Immature natural killer cell (primary cell): ENCODE data around the gene EVC. TPM values are rescaled to one million over a fixed set of nuclear protein-coding genes. Genes with fewer than 3 reads are reported as not detected.

Source experiments
- DNase-seq, 3 donors: peaks; one replicate each; pipeline ENCODE4 v3.0.0; 2022; ENCODE audit warnings: mixed read lengths in 1 of 3
- H3K27ac Mint-ChIP-seq, 6 donors: one replicate each; pipeline ENCODE4 v1.8.0; 2020; ENCODE audit warnings: mixed read lengths in 6 of 6, mild to moderate bottlenecking in 5 of 6, inconsistent platforms in 4 of 6, moderate library complexity in 3 of 6
- H3K27me3 Mint-ChIP-seq, 3 donors: one replicate each; pipeline ENCODE4 v1.8.0; 2020 to 2021; ENCODE audit warnings: low read depth in 3 of 3, mild to moderate bottlenecking in 3 of 3, mixed read lengths in 3 of 3, moderate library complexity in 3 of 3, inconsistent platforms in 1 of 3
- H3K36me3 Mint-ChIP-seq, 3 donors: one replicate each; pipeline ENCODE4 v1.8.0; 2020; ENCODE audit warnings: mixed read lengths in 3 of 3, inconsistent platforms in 2 of 3, mild to moderate bottlenecking in 2 of 3
- H3K4me1 Mint-ChIP-seq, 2 donors: one replicate each; pipeline ENCODE4 v1.8.0; 2020; ENCODE audit warnings: inconsistent platforms in 2 of 2, mild to moderate bottlenecking in 2 of 2, mixed read lengths in 2 of 2, moderate library complexity in 1 of 2
- H3K4me3 Mint-ChIP-seq, 5 donors: one replicate each; pipeline ENCODE4 v1.8.0; 2020; ENCODE audit warnings: mild to moderate bottlenecking in 5 of 5, mixed read lengths in 5 of 5, inconsistent platforms in 3 of 5, moderate library complexity in 3 of 5
- H3K9me3 Mint-ChIP-seq, 6 donors: one replicate each; pipeline ENCODE4 v1.8.0; 2020; ENCODE audit warnings: mild to moderate bottlenecking in 6 of 6, mixed read lengths in 6 of 6, inconsistent platforms in 4 of 6, moderate library complexity in 3 of 6
- polyA plus RNA-seq, 3 donors: library from polyadenylated mRNA; unstranded; fragments of 300-500 nt; fragmentation: Illumina TruSeq; gene quantifications; one replicate each; pipeline ENCODE4 v1.2.3, GENCODE V29; 2021

The EVC gene
- polyA plus RNA-seq, 3 donors from 2014 or later = not detected

GRCh38 chr4:5814421-5814820, 103.4 kb downstream of the EVC start:
- Mint-ChIP-seq H3K27me3 (peaks cover 2 to 4% (median 2%) of the 10 kb centered on the region in 3 donors), H3K36me3 (no peaks in the 10 kb centered on the region), H3K4me1 (no peaks in the 10 kb centered on the region), H3K27ac (no peak overlapping the region), H3K4me3 (no peak overlapping the region), H3K9me3 (no peaks in the 10 kb centered on the region)
- no peak for DNase-seq

- DNase-seq = no peak
- no peaks in the 10 kb centered on the region for H3K36me3 Mint-ChIP-seq
- no peaks in the 10 kb centered on the region for H3K9me3 Mint-ChIP-seq
- H3K4me1 Mint-ChIP-seq = no peaks in the 10 kb centered on the region
- no peak overlapping the region for H3K4me3 Mint-ChIP-seq
- H3K27me3 Mint-ChIP-seq = peaks cover 2 to 4% (median 2%) of the 10 kb centered on the region in 3 donors
- H3K27ac Mint-ChIP-seq = no peak overlapping the region
Observed at GRCh38 chr4:5815641-5816040, 104.6 kb downstream of the EVC start.

GRCh38 chr4:5816101-5816500, 105.1 kb downstream of the EVC start:
- Mint-ChIP-seq H3K9me3 (no peaks in the 10 kb centered on the region), H3K27ac (no peak overlapping the region), H3K36me3 (no peaks in the 10 kb centered on the region), H3K4me1 (no peaks in the 10 kb centered on the region), H3K4me3 (no peak overlapping the region), H3K27me3 (peaks cover 2 to 4% (median 2%) of the 10 kb centered on the region in 3 donors)
- no peak for DNase-seq

GRCh38 chr4:5816851-5817375, 105.9 kb downstream of the EVC start:
- H3K9me3 Mint-ChIP-seq = no peaks in the 10 kb centered on the region
- no peaks in the 10 kb centered on the region for H3K36me3 Mint-ChIP-seq
- no peaks in the 10 kb centered on the region for H3K4me1 Mint-ChIP-seq
- DNase-seq = no peak
- peaks cover 2 to 7% (median 2%) of the 10 kb centered on the region in 3 donors for H3K27me3 Mint-ChIP-seq
- H3K4me3 Mint-ChIP-seq = no peak overlapping the region
- H3K27ac Mint-ChIP-seq = no peak overlapping the region

GRCh38 chr4:5821665-5822358, 110.8 kb downstream of the EVC start:
- DNase-seq = no peak
- Mint-ChIP-seq H3K27ac (no peak overlapping the region), H3K4me1 (peaks cover 2 to 6% of the 10 kb centered on the region in 2 donors), H3K36me3 (no peaks in the 10 kb centered on the region), H3K27me3 (peaks cover 3 to 4% (median 4%) of the 10 kb centered on the region in 3 donors), H3K9me3 (peaks cover 0 to 1% (median 0%) of the 10 kb centered on the region in 6 donors), H3K4me3 (no peak overlapping the region)

GRCh38 chr4:5822619-5823018, 111.6 kb downstream of the EVC start:
- DNase-seq = no peak
- Mint-ChIP-seq H3K4me3 (no peak overlapping the region), H3K4me1 (peaks cover 10 to 14% of the 10 kb centered on the region in 2 donors), H3K27me3 (peaks cover 3 to 7% (median 7%) of the 10 kb centered on the region in 3 donors), H3K36me3 (no peaks in the 10 kb centered on the region), H3K27ac (no peak overlapping the region), H3K9me3 (peaks cover 0 to 1% (median 0%) of the 10 kb centered on the region in 6 donors)

- DNase-seq = no peak
- peaks cover 0 to 1% (median 0%) of the 10 kb centered on the region in 6 donors for H3K9me3 Mint-ChIP-seq
- H3K27ac Mint-ChIP-seq = no peak overlapping the region
Observed at GRCh38 chr4:5823542-5824211, 112.7 kb downstream of the EVC start.

GRCh38 chr4:5824227-5824626, 113.2 kb downstream of the EVC start:
- Mint-ChIP-seq H3K4me3 (no peak overlapping the region), H3K36me3 (no peaks in the 10 kb centered on the region), H3K4me1 (peaks cover 12 to 16% of the 10 kb centered on the region in 2 donors), H3K27me3 (peaks cover 3 to 9% (median 7%) of the 10 kb centered on the region in 3 donors), H3K27ac (no peak overlapping the region), H3K9me3 (peaks cover 0 to 1% (median 0%) of the 10 kb centered on the region in 6 donors)
- DNase-seq = no peak

More at GRCh38 chr4:5823542-5824211, 112.7 kb downstream of the EVC start:
- Mint-ChIP-seq H3K4me1 (peaks cover 12 to 16% of the 10 kb centered on the region in 2 donors), H3K27me3 (peaks cover 3 to 9% (median 7%) of the 10 kb centered on the region in 3 donors), H3K36me3 (no peaks in the 10 kb centered on the region), H3K4me3 (no peak overlapping the region)

GRCh38 chr4:5824635-5825034, 113.6 kb downstream of the EVC start:
- H3K4me1 Mint-ChIP-seq = peaks cover 12 to 16% of the 10 kb centered on the region in 2 donors
- peaks cover 0 to 1% (median 0%) of the 10 kb centered on the region in 6 donors for H3K9me3 Mint-ChIP-seq
- no peak overlapping the region for H3K4me3 Mint-ChIP-seq
- no peak for DNase-seq
- no peaks in the 10 kb centered on the region for H3K36me3 Mint-ChIP-seq
- H3K27ac Mint-ChIP-seq = no peak overlapping the region
- peaks cover 3 to 9% (median 7%) of the 10 kb centered on the region in 3 donors for H3K27me3 Mint-ChIP-seq

- Mint-ChIP-seq H3K4me3 (no peak overlapping the region), H3K27me3 (peaks cover 3 to 9% (median 7%) of the 10 kb centered on the region in 3 donors), H3K36me3 (no peaks in the 10 kb centered on the region), H3K27ac (no peak overlapping the region), H3K9me3 (peaks cover 0 to 1% (median 0%) of the 10 kb centered on the region in 6 donors), H3K4me1 (peaks cover 12 to 16% of the 10 kb centered on the region in 2 donors)
- DNase-seq = no peak
Observed at GRCh38 chr4:5825321-5826041, 114.5 kb downstream of the EVC start.

GRCh38 chr4:5826437-5827107, 115.6 kb downstream of the EVC start:
- H3K27me3 Mint-ChIP-seq = peaks cover 5 to 9% (median 9%) of the 10 kb centered on the region in 3 donors
- no peaks in the 10 kb centered on the region for H3K36me3 Mint-ChIP-seq
- peak overlapping the region in 1 of 5 donors; percentile 39 for H3K4me3 Mint-ChIP-seq
- DNase-seq = no peak
- H3K27ac Mint-ChIP-seq = no peak overlapping the region
- H3K9me3 Mint-ChIP-seq = peaks cover 0 to 1% (median 0%) of the 10 kb centered on the region in 6 donors
- peaks cover 12 to 16% of the 10 kb centered on the region in 2 donors for H3K4me1 Mint-ChIP-seq

- Mint-ChIP-seq H3K4me3 (peak overlapping the region in 1 of 5 donors; percentile 39), H3K4me1 (peaks cover 12 to 16% of the 10 kb centered on the region in 2 donors), H3K27ac (no peak overlapping the region), H3K9me3 (peaks cover 0 to 1% (median 0%) of the 10 kb centered on the region in 6 donors), H3K27me3 (peaks cover 5 to 9% (median 6%) of the 10 kb centered on the region in 3 donors), H3K36me3 (no peaks in the 10 kb centered on the region)
- DNase-seq = no peak
Observed at GRCh38 chr4:5827108-5828004, 116.4 kb downstream of the EVC start.
